Left renal cortex interstitium (tissue), 4 donors: ENCODE data around the gene IFT57. TPM values are rescaled to one million over a fixed set of nuclear protein-coding genes. Genes with fewer than 3 reads are reported as not detected.
"Not testable (repeated sequence)": the region's sequence is repeated elsewhere in the genome, so short reads cannot be mapped to it uniquely, and the experiment has no call there.

Source experiments
- DNase-seq, 4 donors: peaks; one replicate each; pipeline ENCODE4 v3.0.0-alpha.2; 2013; ENCODE audit warnings: low read depth in 4 of 4, low spot score in 2 of 4, missing footprints in 1 of 4
- polyA plus RNA-seq, 4 donors: library from polyadenylated mRNA; unstranded; fragments of 120-200 nt; gene quantifications; one replicate each; pipeline ENCODE4 v1.2.1, GENCODE V29; 2013; ENCODE audit not compliant: insufficient read length in 4 of 4

The IFT57 gene
- polyA plus RNA-seq, 4 donors = 91.9 to 101 (median 96.6) TPM

DNA sequence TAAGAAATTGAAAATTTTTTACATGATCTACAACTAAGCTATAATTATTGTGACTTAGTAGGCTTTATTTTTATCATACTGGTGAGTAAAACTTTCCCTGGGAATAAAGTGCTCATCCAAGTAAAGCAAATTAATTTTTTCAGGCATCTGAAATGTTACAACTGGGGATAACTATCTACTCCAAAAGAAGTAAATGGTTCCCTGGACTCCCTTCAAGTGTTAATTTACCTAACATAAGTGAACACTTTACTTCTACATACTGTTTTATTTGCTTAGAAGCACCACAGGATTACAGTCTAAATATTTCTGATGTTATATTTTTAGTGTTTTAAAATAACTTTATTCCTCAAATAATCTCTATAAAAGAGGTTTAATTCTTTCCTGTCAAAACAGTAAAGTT is 57.8 kb downstream of the IFT57 start:
- no peak for DNase-seq

DNA sequence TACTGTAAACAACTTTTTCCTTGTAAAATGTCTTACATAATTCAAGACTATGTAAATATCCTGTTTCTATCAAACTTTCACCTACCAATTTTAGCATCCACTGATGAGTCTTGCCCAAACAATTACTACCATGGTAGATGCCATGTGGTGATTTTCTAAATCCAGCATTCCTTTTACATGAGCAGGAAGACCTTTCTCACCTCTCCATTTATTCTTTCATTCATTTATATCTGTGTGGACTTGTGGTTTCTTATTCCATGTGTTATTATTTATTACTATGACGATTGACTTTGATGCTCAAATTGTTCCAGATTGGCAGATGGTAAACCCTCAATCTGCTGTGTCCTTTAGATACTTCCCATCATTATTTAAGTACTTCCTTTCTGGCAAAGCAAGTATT is 62.4 kb downstream of the IFT57 start:
- no peak for DNase-seq

DNA sequence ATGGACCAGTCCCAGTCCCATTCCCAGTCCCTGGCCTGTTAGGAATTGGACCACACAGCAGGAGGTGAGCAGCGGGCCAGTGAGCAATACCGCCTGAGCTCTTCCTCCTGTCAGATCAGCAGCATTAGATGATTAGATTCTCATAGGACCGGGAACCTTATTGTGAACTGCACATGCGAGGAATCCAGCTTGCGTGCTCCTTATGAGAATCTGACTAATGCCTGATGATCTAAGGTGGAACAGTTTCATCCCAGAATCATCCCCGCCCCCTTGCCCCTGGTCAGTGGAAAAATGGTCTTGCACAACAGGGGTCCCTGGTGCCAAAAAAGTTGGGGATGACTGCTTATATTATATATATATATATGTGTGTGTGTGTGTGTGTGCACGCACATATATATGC is 63.1 kb downstream of the IFT57 start:
- DNase-seq = no peak

DNA sequence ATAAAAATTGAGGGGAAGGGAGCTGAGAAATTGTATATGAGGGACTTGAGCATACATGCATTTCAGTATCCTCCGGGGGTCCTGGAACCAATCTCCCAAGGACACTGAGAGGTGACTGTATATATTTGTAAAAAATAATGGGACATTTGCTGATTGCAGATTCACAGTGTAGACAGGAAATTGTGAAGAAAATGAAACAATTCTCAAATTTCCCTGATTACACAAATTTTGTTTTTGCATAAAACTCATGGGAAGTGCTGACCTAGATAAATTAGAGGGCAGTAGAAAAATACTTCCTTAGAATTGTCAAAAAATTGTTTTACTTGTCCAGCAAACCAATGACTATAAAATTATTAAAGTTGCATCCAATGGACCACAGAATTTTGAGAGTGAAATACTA is 64.0 kb downstream of the IFT57 start:
- DNase-seq = no peak

DNA sequence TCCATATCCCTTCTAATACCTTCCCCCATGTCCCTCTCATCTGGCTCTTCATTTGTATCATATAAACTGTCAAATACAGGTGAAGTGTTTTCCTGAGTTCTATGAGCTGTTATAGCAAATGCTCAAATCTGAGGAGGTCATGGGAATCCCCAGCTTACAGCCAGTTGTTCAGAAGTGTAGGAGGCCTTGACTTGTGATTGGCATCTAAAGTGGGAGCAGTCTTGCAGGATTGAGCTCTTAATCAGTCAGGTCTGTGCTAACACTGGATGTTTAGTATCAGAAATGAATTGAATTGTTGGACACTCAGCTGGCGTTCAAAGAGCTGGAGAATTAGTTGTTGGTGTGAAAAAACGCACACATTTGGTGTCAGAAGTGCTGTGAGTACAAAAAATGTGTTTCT is 65.0 kb downstream of the IFT57 start:
- DNase-seq = no peak

DNA sequence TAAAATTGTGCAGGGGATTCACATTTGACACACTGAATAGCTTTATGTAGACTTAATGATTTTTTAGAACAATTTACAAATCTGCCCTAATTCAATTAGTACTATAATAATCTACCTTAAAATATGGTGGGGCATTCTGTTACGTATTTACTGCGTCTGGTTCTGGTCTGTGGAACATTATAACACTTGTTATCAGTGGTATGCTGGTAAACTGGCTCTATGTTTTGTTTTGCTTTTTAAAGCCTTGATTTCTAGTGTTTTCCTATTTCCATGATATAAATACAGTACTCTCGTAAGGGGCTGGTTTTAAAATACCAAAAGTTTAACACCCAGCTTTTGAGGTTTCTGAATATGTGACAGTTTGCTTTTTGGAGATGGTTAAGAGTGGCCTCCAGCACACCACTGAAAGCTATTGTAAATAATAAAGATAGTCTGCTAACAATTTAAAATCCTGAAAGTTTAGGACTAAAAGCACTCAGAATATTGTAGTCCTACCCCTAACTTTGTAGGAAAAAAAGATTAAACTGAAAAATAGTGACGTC is 65.8 kb downstream of the IFT57 start:
- DNase-seq = no peak

DNA sequence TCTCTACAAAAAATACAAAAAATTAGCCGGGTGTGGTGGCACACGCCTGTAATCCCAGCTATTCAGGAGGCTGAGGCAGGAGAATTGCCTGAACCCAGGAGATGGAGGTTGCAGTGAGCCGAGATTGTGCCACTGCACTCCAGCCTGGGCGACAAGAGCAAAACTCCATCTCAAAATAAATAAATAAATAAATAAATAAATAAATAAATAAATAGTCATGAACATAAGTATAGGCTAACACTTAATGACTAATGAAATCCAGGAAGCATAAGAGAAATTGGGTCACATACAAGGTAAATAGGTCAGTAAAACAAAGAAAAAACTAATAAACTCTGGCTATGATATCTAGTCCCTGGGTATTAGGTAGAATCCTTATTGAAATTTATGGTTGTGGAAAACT is 66.6 kb downstream of the IFT57 start:
- DNase-seq = not testable (repeated sequence)

DNA sequence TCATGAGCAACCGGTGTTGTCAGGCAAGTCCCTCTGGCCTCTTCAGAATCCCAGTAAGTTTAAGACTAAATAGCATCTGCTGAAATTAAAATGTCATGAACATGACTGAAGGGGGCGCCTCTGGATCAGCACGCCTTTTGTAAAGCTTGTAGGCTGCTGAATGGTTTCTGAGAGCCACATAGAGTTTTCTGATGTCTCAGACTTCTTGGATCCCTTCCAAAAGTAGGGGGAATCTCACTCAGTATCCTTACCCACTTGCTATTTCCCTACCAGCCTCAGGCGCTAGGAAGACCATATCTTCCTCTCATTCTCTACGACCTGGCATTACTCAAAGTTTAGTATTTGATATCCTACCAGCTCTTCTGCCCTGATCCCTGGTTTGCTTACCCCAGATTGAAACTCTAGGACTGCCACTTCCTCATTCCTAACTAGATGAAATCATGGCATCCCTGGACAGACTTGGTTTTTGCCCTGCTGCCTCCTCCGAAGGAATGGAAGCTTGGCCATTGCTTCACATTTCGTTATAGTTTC is 68.7 kb downstream of the IFT57 start:
- no peak for DNase-seq

DNA sequence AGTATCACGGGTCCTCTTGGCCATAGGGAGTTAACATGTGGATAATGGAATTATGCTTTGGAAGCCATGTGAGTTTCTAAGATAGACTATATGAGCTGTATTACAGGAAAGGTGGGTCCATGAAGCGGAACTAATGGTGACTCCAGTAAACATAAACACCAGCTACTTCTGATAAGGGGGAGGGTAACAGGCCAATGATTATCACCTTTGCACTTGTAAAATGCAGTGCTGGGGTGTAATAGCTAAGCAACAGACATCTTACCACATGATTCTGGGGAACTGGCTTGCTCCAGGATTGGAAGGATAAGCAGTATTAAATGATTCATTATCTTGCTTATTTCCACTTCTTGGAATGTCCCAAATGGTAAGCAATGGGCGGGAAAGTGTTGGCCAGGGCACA is 70.0 kb downstream of the IFT57 start:
- no peak for DNase-seq

DNA sequence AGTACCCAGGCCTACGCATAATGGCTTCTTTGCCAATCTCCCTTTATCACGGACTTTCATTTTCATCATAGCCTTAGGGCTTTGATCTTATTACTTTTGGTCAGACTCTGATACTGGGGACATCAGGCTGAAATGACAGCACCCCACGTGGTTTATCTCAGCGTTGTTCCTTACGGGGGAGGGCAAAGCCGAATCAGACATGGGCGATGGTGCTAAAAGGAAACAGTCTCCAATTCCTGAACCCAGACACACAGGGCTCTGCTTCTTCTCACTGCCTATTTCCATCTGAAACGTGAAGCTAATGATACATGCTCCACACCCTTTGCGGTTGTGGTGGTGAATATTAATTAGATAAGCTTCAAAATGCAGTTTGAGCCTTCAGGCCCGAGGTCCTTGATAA is 72.0 kb downstream of the IFT57 start:
- no peak for DNase-seq

DNA sequence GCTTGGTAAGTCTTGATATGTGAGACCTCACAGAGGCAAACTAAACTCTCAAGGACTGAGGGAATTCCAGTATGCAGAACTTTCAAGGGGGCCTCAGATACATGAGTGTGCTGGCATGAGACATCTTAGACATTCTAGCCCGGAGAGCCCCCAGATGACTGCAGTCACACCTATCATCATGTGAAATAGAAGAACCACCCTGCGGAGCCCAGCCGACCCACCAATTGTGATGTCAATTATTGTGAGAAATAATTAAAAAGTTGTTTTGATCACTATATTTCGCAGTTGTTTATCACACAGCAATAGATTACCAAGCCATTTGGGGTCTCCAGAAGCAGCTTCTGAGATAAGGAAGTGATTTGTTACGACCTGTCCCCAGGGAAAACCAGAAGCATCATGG is 76.1 kb downstream of the IFT57 start:
- no peak for DNase-seq

DNA sequence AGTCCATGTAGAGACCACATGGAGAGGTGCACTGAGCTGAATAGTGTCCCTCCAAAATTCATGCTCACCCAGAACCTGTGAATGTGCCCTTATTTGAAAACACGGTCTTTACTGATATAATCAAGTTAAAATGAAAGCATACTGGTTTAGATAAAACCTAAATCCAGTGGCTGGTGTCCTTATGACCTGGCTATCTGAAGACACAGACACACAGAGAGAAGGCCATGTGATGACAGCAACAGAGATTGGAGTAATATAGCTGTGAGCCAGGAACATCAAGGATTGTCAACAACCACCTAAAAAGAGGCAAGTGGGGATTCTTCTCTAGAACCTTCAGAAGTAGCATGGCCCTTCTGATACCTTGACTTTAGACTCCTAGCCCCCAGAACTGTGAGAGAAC is 76.6 kb downstream of the IFT57 start:
- no peak for DNase-seq

DNA sequence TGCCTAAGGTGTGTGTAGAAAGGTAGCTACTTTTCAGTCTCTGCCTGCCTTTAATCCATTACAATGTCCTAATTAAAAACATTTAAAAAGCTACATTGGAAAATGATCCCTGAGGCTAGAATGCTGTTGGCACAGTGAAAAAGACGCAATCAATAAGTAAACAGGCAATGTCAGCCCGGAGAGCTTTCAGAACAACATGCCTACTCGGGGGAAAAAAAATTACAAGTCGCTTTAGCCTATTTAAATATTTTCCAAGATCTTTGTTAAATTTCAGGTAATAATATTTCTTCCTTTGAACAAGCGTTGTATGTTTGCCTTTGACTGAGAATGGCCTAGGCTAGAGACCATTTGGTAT is 84.8 kb downstream of the IFT57 start:
- no peak for DNase-seq

DNA sequence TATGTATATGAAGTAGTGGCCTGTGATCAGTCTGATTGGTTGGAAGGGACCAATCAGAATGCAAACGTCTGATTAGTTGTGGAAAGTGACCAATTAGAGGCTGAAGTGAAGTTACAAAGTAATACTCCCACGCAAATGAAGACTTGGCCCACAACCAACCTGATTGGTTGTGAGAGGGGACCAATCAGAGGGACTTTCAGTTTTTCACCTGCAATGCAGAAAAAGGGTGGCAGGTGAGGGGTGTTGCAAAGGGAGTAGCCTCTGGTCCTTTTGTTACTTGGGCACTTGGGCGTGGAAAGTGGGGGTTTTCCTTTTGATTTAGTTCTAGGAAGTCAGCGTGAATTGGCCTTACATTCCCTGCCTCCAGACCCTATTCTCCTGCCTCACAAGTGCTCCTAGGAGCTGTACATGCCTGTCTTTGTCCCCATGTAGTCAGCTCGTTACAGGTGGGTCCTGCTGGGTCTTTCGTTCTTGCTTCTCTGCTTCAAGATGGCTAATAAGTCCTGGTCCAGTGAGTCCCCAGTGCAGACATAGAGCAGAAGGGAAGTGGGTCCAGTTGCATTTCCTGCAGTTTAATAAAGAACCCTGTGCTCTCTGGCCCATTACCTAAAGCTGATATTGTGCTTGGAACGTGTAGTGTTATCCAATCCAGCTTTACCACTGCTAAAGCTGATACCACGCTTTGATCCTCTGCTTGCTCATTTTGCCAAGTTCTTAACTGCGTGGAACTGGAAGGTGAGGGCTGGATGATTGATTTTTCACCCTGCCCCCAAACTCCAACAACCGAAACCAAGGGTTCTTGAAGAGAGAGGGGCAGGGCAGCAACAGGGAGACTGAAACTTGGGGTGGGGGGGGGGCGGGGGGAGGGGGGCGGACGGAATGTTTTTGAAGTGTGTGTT is 85.4 kb downstream of the IFT57 start:
- no peak for DNase-seq

DNA sequence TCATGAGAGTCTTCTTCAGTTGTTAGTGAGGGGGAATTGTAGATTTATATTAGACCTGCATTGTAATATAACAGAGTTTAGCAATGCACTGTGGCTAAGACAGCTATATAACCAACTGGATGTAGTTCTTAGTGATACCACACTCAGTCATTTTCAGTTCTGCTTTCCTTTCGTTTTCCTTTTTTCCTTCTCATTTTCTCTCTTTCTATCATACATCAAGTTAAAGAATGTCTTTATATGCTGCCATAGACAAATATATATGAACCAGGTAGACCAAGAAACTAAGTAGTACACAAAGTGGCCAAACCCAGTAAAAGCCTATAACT is 87.7 kb downstream of the IFT57 start:
- DNase-seq = no peak

DNA sequence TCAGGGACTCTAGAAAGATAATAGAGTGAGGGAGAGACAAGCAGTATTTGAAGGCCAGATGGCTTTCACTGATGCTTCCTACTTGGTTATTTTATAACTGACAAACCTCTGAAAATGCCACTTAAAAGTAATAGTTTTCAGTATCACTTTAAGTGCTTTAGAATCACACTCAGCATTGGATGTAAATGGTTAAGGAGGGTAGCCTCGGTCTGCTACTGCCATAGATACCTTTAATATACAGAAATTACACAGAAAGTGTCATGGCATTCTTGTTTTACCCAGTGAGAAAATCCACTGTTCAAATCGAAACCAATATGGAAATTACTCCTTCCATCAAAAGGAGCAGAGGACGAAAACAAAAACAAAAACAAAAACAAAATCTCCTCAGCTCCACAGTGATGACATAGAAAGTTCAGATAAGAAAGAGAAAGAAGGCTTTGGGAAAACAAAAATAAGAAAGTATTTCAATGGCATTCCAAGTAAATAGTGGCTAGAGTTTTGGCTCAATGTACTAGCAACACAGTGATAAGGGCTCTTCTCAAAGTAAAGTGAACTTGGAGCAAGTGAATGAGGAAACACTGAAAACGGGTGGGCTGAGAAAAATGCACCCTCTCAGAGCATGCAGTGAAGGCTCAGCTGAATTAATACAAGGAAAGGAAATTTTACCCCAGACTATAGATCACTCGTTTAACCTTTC is 88.2 kb downstream of the IFT57 start:
- no peak for DNase-seq

DNA sequence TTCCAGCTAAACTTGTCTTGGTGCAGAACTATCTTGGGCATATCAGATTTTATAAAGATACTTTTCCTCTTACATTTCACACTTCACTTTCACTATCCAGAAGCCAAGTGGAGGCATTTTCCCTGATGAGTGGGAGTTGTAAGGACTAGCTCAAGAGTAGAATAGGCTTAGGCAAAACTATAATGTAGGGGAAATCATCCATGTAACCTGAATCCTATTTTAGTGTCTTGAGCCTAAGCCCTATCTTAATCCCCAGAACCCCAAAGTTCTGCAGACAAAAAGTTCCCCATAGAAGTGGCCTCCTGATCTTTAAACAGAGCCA is 89.2 kb downstream of the IFT57 start:
- DNase-seq = no peak

DNA sequence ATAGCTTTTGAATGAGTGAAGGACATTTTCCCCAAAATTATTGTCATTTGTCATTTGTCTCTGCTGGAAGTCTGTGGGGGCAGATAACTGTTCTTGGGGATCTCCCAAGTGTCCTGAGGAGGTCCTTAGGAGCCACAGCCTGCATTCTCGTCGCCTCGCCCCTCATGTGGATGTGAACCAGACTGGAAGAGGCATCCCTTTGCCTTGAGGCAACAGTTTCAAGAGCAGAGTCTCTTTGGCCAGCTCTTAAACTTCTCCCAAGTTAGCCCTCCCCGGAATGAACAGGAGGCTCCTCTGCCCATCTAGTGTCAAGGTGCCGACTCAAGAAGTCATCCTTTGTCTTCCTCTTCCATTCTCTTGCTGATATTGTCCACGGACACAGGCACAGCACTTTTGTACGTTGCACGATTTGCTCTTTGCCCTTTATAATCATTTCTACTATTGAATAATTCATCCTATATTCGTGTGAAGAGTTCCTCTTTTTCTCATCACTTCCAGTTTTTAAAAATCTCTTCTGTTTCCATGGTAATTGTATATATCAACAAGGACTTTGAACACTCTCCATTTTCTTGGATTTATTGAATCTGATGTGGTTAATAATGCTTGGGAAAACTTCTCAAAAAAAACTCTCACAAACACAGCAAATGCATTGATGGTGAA is 90.6 kb downstream of the IFT57 start:
- DNase-seq = no peak

DNA sequence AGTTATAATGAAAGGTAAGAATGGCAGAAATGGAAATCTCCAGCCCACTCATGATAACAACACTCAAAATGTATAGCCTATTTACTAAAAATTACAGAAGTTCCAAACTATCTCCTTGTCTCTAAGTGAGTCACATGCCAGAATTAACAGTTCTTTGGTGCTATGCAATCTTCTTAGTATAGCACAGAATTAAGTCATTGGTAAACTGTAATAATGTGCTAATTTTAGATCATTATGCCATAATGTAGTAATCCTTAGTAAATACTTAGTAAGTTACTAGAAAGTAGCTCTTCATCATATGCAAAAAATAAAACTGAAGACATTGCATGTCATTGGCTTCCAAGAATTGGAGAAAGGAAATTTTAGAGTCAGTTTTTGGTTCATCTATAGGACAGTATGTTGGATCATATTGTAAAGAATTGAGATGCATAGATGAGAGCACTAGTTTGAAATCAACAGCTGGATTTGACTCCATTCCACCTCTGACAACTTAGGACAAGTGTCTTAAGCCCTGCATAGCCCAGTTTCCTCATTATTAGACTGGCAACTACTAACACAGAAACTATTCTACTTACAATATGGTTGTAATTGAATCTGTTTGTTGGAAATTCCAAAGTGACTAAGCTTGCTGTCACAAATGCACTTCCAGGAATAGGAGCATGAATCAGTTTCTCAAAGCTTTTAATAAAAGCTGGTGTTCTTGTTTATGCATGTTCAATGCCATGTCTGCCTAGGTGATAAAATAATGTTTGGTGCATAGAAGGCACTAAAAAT is 91.3 kb downstream of the IFT57 start:
- no peak for DNase-seq

DNA sequence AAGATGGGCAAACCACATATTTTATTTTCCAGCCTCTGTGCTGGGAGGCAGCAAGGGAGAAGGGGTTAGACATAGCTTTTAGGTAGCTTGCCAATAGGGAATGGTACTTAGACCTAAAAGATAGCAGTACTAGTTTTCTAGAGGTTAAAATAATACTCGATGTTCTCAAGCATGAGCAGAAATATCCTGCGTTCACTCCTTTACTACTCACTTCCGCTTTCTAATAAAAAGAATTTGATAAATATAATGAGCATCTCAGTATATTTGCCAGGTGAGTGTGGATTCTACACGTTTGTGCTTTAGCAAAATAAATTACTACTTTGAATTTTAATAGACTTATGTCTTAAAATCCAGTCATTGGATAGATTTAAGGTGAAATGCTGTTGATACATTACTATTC is 92.0 kb downstream of the IFT57 start:
- no peak for DNase-seq
